Stimulated activated CD4-positive, alpha-beta T cell treated with anti-CD3 and anti-CD28 coated beads, Interleukin-12 subunit alpha, Interleukin-12 subunit beta, amount 100 ng/mL, for 4 hours (primary cell): ENCODE results near the gene DNAJC1.
"Not testable (repeated sequence)": the region's sequence is repeated elsewhere in the genome, so short reads cannot be mapped to it uniquely, and the experiment has no call there.

Experiments used
- DNase-seq: peaks from one replicate; pipeline ENCODE4 v3.0.0-alpha.2; 2020

Gene DNAJC1

DNA sequence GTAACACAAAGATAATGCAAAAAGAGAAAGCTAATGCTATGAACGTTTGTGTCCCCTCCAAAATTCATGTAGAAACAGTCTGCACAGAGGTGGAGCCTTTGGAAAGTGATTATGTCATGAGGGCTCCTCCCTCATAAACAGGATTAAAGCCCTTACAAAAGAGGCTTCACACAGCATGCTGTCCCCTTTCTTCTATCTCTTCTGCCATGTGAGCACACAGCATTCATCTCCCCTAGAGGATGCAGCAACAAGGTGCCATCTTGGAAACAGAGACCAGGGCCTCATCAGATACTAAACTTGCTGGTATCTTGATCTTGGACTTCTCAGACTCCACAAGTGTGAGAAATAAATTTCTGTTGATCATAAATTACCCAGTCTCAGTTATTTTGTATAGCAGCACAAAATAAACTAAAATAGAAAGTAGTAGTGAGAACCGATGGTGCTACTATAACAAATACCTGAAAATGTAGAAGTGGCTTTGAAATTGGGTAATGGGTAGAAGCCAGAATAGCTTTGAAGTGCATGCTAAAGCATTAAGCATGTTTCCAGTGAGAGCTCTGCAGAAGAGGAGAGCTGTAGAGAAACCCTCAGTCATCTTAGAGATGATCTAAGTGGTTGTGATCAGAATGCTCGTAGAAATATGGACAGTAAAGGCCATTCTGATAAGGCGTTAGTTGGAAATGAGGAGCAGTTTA lies 108.7 kb downstream of the DNAJC1 start:
- DNase-seq, result no peak

DNA sequence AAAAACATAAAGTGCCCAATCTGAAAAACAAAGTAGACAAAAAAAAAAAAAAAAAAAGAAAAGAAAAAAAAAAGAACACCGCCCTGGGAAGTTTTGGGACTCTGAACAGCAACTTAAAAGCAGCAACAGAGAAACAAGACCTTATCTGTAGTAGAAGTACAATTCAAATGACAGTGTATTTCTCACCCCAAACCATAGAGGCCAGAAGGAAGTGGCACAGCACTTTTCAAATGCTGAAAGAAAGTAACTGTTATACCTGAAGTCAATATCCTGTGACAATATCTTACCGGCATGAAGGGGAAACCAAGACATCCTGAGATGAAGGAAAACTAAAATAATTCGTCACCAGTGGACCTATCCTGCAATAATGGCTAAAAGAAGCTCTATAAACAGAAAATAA lies 112.1 kb downstream of the DNAJC1 start:
- no peak for DNase-seq

DNA sequence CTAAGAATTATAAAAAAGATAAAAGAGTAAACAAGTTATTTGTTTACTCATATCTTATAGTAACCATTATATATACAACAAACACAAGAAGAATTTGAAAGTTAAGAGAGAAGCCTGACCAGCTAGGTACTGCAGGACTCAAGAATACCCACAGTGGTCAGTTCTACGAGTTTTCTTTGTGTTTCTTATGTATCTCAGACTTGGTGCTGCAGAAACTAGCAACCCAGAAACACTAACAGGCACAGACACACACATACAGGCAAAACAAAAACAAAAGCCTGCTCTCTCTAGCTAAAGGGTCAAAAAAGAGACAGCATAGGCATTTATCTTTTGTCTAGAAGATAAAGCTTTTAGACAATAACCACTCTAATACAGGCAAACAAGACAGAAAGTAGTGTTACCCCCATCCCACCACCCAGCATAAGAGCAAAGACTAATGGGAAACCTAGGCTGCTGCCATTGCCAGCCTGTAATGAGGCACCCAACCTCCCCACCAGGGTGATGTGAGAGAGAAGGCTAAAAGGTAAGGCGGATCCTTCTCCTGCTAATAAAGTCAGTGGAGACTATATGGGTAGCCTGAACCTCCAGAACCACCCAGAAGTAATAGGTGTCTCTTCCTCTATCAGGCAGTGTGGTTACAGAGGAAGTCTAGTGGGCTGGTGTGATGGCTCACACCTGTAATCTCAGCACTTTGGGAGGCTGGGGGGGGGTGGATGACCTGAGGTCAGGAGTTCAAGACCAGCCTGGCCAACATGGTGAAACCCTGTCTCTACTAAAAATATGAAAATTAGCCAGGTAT lies 113.9 kb downstream of the DNAJC1 start:
- DNase-seq, result no peak

DNA sequence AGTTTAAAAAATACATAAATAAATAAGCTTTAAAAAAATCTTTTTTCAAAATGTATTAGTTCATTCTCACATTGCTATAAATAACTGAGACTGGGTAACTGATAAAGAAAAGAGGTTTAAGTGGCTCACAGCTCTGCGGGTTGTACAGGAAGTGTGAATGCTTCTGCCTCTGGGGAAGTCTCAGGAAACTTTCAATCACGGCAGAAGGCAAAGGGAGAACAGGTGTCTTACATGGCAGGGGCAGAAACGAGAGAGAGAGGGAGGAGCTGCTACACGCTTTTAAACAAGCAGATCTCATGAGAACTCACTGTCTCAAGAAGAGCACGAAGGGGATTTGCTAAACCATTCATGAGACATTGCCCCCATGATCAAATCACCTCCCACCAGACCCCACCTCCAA lies 114.6 kb downstream of the DNAJC1 start:
- DNase-seq, result no peak

DNA sequence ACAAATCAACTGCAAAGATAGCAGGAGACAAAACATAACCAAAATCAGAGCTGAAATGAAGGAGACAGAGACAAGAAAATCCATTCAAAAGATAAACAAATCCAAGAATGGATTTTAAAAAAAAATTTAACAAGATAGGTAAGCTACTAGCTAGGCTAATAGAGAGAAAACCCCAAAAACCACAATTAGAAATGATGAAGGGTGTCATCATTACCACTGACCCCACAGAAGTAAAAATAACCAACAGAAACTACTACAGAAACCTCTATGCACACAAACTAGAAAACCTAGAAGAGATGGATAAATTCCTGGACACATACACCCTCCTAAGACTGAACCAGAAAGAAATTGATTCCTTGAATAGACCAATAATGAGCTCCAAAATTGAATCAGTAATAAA lies 117.6 kb downstream of the DNAJC1 start:
- DNase-seq, result no peak

DNA sequence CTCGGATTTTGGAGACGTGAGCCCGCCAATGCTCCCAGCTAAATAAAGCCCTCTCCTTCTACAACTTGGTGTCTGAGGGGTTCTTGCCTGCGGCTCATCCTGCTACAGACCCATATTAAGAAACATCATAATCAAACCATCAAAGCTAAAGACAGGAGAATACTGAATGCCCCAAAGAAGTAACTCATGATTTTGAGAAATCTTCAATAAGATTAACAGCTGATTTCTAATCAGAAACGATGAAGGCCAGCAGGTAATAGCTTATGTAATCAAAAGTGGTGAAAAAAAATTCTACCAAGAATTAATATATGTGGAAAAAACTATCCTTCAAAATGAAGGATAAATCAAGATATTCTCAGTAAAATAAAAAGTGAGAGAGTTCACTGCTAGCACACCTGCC lies 130.3 kb downstream of the DNAJC1 start:
- no peak for DNase-seq

DNA sequence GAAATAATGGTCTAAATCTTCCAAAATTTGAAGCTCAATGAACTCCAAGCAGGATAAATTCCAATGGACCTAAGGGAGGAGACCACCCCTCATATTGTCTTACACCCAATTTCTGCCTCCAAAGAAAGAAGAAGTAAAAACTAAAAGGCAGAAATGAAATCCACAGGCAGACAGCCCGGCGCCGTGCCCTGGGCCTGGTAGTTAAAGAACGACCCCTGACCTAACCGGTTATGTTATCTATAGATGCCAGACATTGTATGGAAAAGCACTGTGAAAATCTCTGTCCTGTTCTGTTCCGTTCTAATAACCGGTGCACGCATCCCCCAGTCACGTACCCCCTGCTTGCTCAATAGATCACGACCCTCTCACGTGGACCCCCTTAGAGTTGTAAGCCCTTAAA lies 130.8 kb downstream of the DNAJC1 start:
- not testable (repeated sequence) for DNase-seq

DNA sequence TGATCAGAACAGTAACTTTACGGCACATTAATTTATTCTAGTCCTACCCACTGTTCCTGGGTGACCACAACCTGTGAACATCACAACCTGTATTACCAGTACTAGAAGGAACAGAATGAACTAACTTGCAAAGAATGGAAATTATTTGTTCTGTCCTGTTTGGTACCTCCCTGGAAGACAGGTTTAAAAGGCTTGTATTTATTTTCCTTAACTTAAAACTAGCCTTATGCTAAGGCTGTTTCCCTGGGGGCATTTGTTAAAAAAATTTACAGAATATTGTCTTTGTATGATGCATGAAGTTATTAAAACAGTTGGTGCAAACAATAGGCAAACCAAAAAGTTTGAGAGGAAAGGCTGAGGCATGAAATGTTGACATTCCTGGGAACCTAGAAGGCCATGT lies 132.7 kb downstream of the DNAJC1 start:
- DNase-seq, result no peak

DNA sequence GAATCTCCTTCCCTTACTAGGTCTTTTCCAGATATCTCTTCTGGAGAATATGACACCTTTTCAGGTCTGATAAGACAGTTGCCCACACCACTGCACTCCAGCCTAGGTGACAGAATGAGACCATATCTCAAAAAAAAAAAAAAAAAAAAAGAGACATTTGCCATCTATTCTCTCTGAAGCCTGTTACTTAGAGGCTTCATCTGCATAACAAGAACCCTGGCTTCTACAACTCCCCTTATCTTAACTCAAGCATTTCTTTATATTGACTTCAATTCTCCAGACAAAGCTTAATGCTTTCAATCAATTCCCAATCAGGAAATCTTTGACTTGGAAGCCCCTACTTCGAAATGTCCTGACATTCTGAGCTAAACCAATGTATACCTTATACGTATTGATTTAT lies 134.4 kb downstream of the DNAJC1 start:
- DNase-seq, result not testable (repeated sequence)

DNA sequence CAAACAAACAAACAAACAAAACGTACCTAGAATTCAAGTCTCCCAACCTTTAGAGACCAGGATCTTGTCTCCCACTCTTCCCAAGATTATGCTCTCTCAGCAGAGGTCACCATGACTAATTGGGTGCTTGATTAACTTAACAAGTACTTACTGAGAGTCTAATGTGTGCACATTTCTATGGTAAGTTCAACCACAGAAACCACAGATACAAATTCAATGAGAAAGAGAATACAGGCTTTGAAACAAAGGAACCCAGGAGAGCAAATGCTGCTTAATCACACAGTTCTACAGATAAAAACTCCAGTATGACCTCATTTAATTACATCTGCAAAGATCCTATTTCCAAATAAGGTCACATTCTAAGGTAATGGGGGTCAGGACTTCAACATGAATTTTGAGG lies 142.8 kb downstream of the DNAJC1 start:
- DNase-seq, result no peak

DNA sequence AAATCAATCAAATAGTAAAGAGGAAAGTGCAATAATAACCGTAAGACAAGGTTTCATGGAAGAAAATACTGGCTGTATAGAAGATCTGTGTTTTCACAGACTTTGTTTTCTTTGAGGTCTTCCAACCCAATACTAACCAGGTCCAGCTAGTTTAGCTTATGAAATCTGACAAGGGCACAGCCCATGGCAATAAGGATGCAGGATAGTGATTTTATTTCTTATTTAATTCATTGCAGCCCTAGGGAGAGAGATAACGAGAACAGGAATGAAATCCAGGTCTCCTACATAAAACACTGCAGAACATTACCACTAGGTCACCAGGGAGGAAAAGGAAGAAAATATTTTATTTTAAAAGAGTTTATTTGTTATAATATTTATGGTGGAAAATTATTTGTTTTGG lies 145.1 kb downstream of the DNAJC1 start:
- DNase-seq, result no peak

DNA sequence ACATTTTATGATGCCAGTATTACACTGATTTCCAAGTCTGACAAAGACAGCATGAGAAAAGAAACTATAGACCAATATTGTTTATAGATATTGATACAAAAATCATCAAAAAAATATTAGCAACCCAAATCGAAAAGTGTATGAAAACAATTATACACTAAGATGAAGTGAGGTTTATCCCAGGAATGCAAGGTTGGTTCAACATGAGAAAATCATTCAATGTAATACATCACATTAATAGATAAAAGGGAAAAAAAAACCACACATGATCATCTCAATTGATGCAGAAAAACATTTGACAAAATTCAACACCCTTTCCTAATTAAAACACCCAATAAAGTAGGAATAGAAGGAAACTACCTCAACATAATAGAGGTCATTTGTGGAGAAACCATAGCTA lies 153.9 kb downstream of the DNAJC1 start:
- DNase-seq, result no peak

DNA sequence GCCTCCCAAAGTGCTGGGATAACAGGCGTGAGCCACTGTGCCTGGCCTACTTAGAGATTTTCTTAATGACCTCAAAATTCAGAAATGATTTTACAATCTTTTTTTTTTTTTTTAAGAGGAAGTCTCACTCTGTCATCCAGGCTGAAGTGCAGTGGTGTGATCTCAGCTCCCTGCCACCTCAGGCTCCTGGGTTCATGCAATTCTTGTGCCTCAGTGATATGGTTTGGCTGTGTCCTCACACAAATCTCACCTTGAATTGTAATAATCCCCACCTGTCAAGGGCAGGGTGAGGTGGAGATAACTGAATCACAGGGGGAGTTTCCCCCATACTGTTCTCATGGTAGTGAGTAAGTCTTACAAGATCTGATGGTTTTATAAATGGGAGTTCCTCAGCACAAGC lies 159.9 kb downstream of the DNAJC1 start:
- no peak for DNase-seq

DNA sequence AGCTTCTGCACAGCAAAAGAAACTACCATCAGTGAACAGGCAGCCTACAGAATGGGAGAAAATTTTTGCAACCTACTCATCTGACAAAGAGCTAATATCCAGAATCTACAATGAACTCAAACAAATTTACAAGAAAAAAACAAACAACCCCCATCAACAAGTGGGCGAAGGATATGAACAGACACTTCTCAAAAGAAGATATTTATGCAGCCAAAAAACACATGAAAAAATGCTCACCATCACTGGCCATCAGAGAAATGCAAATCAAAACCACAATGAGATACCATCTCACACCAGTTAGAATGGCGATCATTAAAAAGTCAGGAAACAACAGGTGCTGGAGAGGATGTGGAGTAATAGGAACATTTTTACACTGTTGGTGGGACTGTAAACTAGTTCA lies 162.3 kb downstream of the DNAJC1 start:
- DNase-seq, result not testable (repeated sequence)

DNA sequence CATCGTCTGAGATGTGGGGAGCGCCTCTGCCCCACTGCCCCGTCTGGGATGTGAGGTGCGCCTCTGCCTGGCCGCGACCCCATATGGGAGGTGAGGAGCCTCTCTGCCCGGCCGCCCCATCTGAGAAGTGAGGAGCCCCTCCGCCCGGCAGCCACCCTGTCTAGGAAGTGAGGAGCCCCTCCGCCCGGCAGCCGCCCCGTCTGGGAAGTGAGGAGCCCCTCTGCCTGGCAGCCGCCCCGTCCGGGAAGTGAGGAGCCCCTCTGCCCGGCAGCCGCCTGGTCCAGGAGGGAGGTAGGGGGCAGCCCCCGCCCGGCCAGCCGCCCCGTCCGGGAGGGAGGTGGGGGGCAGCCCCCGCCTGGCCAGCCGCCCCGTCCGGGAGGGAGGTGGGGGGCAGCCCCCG lies 166.0 kb downstream of the DNAJC1 start:
- DNase-seq, result not testable (repeated sequence)

DNA sequence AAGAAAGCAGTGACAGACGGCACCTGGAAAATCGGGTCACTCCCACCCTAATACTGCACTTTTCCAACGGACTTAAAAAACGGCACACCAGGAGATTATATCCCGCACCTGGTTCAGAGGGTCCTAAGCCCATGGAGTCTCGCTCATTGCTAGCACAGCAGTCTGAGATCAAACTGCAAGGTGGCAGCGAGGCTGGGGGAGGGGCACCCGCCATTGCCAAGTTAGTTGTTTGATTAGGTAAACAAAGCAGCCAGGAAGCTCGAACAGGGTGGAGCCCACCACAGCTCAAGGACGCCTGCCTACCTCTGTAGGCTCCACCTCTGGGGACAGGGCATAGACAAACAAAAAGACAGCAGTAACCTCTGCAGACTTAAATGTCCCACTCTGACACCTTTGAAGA lies 169.0 kb downstream of the DNAJC1 start:
- DNase-seq, result not testable (repeated sequence)

DNA sequence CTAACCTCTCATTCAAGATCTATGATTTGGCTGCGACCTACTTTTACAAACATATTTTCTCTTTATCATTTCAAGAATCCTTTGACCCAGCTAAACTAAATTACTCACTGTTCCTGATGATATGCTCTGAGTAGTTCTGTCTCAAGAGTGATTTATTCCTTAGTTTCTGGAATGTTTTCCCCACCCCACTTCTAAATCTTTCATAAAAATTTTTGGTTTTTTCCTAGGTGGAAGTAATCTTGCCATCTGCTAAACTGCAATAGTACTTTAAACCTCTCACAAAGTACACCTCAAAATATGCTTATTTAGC lies 170.8 kb downstream of the DNAJC1 start:
- no peak for DNase-seq

DNA sequence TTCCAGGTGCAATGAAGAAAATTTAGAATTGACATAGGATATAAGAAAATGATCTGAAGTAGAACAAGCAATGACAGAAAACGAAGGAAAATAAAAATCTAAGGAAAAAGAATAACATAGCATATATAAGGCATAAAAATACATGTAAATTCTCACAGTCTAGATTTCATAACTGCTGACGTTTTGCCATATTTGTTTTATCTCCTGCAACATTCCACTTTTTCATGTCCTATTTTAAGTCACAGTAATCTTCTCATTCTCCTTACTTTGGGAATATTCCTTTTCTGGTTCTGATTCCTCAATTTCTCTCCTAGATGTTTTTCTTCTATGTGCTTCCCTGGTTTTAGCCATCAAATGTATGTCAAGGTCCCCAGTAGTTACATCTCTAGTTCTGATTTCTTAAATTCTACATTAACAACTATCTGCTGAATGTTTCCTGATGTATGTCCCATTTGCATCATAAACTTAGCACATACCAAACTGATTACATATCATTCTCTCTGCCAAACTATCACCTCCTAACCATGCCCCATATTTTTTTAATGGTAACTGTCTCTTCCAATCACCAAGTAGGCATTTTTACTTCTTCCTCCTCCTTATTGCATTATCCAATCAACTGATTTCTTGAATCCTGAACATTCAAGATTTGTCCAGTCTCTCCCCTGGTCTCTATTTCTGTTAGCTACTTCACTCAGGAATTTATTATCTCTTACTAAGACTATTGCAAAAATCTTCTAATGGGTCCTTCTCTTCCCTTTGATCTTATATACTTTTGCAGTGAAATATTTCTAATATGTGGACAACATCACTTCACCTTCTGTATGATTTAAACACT lies 171.3 kb downstream of the DNAJC1 start:
- no peak for DNase-seq

DNA sequence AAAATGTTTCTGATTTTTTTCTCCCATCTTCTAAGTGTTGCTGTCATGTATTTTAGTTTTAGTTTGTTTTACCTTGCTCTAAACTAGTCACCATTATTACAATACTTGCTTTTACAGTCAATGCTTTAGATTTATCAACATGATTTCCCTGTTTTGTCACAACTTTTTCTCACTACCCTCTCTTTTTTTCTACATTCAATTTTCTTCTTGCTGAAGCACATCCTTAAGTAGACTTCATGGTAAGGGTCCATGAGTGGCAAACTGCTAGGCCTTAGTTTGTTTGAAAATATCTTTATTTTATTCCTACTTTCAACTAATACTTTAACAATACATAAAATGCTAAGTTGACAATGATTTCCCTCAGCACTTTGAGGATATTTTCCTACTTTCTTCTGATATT lies 173.5 kb downstream of the DNAJC1 start:
- no peak for DNase-seq

DNA sequence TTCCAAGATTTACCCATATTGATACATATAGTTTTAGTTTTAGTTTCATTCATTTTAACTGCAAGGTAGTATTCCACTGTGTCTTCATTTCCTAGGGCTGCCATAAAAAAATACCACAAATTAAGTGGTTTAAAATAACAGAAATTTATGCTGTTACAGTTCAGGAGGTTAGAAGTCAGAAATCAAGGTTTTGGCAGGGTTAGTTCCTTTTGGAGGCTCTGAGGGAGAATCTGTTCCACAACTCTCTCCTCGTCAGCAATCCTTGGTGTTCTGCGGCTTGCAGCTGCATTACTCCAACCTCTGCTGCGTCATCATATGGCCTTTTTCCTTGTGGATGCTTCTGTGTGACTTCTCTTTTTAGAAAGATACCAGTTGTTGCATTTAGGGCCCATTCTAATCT lies 176.2 kb downstream of the DNAJC1 start:
- no peak for DNase-seq

DNA sequence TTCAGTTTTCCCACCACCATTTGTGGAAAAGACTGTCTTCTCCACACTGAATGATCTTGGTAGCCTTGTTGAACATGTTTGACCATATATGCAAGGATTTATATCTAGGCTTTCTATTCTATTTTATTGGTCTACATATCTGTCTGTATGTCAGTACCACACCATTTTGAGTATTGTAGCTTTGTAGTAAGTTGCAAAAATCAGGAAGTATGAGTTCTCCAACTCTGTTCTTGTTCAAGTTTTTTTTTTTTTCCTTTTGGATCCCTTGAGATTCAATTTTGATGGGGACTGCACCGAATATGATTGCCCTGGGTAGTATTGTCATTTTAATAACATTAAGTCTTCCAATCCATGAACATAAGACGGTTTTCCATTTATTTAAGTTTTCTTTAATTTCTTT lies 176.8 kb downstream of the DNAJC1 start:
- DNase-seq, result no peak

DNA sequence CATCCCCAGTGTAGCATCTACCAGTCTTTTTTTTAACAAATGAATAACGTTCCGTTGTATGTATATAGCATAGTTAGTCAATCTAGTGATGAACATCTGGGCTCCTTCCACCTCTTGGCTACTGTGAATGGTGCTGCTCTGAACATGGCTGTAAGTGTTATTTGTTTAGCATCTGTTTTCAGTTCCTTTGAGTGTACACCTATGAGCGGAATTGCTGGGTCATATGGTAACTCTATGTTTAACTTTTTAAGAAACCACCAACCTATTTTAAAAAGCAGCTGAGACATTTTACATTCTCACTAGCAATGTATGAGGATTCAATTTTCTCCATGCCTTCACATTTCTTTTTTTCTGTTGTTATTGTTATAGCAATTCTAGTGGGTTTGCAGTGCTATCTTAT lies 178.2 kb downstream of the DNAJC1 start:
- DNase-seq, result no peak

DNA sequence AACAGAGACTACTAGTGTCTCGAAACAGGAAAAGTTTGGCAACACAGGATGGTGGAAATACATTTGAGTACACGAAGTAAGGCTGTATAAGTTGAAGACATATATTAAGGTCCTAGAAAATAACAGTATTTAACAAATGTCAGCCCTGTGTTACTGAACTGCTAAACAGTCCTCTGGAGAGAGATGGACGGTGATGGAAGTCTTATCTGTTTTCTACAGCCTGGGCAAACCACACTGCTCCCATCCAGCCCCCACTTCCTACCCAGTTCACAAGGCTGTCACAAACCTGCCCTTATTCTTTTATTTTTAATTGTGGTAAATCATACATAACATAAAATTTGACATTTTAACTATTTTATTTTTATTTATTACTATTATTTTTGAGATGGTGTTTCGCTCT lies 179.1 kb downstream of the DNAJC1 start:
- DNase-seq, result no peak

DNA sequence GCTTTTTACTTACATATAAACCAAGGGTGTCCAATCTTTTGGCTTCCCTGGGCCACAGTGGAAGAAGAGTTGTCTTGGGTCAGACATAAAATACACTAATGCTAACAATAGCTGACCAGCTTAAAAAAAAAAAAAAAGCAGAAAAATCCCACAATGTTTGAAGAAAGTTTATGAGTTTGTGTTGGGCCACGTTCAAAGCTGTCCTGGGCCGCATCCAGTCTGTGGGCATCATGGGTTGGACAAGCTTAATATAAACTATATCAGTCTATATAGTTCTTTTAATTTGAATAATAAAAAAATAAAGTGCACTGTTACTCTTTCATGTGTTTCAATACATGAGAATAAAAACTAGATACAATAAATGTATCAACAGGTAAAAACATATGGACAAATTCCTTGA lies 179.9 kb downstream of the DNAJC1 start:
- no peak for DNase-seq
